HG02759 (cell line): ENCODE results near the gene MON1B.

Experiments
- ATAC-seq: cut with Tn5 transposase; IDR thresholded peaks from one replicate; pipeline ENCODE4 v1.9.1; 2021; ENCODE audit warnings: mild to moderate bottlenecking, moderate library complexity; ENCODE audit not compliant: unreplicated experiment

Gene MON1B

DNA sequence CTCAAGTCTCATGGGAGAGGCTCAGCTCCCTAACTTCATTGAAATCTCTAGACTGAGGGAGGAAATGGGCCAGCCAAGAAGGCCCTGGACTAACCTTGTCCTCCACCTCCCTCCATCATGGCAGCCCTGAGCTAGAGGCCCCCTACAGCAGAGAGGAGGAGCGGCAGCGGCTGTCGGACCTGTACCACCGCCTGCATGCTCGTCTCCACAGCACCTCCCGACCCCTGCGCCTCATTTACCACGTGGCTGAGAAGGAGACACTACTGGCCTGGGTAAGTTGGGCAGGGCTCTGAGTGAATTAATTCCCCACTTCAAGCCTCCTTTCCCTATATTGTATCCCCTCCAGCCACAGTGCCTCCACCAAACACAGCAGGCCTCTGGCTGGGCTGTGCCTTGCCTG is 4.4 kb downstream of the MON1B start:
- no peak for ATAC-seq

DNA sequence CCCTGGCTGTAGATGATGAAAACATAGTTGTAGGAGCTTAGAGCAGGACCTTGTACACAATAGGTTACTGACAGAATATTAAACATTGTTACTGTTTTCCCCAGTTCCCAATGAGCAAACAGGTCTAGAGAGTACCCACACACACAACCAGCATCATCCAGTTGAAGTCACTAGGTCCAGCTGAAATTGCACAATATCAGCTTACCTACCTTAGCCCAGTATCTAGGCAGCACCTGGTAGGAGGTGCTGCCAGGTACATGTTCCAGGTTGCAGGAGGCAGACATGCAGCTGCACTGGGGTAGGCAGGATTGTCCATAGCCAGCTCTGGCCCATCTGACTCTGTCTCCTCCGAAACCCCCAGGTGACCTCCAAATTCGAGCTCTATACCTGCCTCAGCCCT is 6.8 kb downstream of the MON1B start:
- ATAC-seq, result no peak

DNA sequence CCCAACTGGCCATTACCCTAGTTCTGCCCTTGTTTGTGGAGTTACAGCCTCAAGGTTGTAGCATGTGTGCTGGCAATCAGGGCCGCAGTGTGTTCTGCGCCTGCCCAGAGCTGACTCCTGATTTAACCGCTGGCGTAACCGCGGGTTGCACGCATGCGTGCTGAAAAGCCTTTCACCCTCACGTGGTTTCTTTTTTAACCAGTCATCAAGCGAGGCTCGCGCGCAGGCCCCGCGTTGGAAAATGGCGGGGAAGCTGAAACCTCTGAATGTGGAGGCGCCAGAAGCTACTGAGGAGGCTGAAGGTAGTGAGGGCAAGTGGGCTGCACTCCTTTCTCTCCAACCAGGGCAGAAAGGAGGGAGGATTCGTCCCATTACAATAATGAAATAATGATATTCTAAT is 8.2 kb downstream of the MON1B start, which contains the start of gene SYCE1L:
Gene SYCE1L, plus strand, starts transcription at position 198 of the 400 bp plus-strand sequence. Its CDS starts 44 bp downstream, at position 242.
- ATAC-seq, result no peak

DNA sequence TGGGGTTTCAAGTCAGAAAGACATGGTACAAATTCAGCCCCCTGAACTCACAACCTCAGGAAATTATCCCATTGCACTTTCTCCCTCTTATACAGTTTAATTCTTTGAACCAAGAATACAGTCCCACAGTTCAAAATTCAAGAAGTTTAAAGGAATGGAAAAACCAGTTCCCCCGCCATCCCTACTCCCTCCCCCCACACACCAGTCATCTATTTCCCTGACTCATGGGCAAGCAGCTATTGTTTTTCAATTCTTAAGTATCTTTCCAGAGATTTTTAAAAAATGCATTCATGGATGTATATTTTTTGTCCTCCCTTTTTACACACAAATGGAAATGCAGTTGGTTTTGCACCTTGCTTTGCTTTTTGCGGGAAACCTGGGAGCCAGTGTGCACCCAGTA is 15.5 kb downstream of the MON1B start:
- ATAC-seq, result no peak

DNA sequence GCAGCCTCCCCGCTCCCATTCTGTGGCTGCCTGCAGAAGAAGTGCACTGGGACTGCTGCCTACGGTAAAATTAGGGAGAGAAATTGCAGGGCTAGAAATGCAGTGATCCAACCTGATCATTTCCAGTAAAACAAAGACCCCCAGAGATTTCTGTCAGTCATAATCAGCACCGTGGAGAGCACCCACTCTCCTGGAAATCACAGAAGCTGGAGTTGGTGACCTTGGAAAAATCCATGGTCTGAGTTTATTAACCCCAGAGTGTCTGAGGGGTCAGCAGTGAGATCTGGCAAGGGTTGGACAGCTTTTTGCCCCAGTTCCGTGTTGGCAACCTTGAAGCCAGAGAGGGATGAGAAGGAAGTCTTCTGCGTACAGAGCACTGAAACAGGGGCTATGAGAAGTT is 16.0 kb downstream of the MON1B start:
- ATAC-seq, result no peak

DNA sequence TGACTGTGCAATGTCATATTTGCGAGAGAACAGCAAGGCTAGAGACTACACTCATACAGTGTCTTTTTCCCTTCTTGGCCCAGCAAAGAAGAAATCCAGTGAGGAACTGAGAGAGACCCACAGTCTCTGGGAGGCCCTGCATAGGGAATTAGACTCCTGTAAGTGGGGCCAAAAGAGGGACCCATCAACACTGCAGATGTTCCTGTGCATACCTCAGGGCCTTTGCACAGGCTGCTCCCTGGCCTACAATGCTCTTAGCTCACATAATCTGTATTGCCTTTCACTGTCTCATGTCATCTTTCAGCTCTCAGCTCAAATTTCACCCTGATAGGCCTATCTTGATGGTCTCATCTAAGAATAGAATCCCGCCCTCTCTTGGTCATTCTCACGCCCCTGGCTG is 17.4 kb downstream of the MON1B start:
- no peak for ATAC-seq

DNA sequence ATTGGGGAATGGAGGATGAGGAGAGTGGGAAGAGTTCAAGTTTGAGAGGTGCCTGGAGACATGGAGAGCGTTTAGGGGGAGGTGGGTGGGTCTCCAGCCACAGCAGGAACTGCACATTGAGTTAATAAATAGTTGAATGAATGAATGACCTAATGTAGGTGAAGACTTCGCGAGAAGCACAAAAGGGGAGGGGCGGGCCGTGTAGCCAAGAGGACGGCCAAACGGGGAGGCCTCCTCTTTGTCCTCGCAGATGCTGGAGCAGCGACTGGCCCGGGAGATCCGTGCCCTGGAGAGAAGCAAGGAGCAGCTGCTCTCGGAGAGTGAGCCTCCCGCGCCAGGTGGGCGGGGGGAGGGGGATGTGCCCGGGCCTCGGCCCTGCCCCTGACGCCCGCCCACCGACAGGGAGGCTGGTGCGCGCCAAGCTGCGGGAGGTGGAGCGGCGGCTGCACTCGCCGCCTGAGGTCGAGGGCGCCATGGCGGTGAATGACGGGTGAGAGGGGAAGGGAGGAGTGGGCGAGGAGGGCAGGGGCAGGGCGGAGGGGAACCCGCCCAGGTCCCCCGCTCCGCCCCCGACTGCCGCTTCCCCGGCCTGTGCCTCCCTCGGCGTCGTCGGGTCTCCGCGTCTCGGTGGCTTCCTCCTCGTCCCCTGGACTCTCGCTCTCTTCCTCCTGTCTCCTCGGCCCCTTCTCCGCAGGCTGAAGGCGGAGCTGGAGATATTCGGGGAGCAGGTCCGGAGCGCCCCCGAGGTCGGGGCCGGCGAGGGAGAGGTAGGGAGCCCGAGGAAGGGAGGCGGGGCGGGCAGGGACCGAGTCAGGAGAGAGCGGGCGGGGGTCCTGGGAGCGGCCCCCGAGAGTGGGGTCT is 21.1 kb downstream of the MON1B start:
- peak; percentile 77 for ATAC-seq

DNA sequence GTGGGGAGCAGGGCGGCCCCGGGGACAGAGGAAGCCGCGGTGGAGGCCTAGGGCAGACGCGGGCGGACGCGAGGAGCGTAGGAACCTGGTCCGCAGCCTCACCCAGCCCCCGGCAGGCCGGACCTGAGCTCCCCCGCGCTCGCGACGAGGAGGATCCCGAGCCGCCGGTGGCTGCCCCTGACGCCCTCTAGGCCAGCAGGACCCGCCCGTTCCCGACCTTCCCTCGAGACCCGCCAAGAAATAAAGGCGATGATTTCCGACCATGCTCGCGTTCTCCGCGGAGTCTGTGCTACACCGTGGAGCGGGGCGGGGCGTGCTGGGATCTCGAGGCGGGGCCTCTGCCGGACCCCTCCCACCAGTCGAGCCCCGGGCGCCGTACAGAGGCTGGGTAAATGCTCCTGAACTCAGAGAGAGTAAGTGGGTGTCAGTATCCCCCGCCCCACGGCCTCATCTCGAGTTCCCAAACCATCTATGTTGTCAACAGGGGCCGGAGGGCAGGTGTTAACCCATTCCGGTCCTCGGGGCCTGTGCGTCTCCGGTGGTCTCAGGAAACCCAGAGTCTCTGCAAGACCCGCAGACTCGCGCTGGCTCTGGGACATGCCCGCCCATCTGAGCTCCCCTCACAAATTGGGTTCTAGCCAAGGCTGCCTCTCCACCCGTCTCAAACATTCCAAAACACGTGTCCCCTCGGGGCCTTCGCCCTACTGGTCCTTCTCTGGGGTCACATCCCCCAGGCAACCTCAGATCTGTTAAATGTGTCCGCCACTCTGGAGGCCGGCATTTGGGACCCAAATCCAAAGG is 22.0 kb downstream of the MON1B start:
- peak; percentile 78 for ATAC-seq

DNA sequence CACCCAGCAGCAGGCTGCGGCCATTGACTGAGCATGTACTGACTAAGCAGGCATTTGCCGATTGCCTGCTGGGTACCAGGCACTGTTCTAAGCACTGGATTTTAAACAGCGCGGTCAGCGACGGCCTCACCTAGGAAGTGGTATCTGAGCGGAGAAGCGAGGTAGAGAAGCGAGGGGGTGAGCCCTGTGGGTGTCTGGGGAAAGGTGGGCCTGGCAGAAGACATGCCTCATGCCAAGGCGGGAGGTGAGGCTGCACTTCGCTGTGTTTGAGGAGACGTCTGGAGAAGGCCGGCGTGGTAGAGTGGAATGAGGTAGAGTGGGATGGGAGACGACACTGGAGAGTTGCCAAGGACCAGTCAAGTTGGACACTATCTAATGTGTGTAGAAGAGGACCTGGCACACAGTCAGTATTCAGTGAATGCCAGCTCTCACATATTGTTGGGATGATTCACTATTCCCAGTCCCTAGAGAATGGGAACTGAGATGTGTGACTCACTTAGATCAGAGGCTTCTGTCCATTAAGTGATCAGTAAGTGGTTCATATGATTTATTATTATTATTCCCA is 22.6 kb downstream of the MON1B start:
- ATAC-seq, result no peak

DNA sequence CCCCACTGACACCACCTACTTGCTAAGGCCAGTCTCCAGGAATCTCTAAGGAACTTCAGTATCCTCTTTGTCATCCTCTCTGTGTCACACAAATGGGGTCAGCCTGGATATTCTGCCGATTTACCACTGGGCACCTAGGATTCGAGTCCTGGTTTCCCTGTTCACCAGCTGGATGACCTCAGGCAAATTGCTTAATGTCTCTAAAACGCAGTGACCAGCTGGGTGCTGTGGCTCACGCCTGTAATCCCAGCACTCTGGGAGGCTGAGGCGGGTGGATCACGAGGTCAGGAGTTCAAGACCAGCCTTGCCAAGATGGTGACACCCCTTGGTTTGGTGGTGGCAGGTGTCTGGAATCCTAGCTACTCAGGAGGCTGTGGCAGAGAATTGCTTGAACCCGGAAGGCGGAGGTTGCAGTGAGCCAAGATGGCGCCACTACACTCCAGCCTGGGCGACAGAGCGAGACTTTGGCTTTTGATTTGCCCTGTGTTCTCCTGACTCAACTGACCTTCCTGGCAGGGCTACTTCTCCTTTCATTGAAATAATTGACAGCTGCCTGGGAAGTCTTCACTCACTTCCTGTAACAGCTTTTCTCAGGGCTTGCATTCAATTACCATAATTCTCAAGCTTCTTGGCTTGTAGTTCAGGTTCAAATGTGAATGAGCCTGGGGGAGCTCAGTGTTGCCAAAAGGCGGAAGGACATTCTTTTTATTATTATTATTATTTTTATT is 23.6 kb downstream of the MON1B start:
- ATAC-seq, result no peak

DNA sequence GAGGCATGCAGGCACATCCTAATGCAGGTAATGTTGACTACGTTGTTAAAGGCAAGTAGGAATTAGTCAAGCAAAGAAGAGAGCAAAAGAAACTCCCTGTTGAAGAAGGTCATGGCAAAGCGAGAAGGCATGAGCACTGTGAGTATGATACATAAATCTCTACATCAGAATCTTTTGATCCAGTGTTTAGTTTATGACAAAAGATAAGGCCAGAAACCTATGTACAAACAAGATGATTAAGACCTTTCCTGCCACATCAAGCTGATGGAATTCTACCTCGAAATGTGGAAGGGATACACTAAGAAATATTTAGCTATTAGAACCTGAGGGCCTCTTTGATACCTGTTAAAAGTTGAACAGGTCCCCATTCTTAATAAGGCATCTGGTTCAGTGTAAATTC is 28.4 kb downstream of the MON1B start:
- ATAC-seq, result no peak

DNA sequence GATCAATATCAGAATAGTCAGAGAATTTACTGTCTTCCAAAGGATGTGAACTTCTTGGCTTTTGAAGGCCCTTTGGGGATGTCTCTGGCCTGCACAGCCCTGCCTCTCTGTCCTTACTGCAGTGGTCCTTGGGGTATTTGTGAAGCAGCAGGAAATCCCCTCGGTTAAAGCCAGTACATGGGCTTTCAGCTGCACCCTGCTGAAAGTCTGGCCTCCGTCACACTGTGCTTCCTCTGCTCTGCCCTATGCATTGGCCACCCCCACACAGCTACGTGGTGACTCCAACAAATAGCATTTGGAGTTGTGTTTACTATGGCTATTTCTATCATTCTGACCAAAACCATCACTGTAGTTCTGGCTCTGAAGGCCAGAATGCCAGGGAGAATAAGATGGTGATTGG is 29.4 kb downstream of the MON1B start:
- peak; percentile 87 for ATAC-seq

DNA sequence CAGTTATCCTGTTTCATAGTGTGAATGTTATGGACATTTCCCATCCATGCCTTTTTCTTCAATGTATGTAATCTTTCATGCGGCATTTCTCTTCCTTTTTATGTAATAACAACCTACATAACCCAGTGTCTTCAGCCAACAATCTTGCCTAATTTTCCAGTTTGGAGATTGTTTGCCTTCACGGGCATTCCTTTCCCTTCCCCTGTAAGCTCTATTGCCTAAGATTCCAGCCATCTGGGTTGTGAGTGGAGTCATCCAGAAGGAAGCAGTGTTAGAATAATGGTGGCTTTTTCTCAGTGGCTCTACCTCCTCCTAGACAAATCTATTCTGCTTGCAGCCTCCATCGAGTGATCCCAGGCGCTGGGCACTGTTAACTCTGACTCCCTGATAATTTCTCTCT is 30.5 kb downstream of the MON1B start:
- no peak for ATAC-seq

DNA sequence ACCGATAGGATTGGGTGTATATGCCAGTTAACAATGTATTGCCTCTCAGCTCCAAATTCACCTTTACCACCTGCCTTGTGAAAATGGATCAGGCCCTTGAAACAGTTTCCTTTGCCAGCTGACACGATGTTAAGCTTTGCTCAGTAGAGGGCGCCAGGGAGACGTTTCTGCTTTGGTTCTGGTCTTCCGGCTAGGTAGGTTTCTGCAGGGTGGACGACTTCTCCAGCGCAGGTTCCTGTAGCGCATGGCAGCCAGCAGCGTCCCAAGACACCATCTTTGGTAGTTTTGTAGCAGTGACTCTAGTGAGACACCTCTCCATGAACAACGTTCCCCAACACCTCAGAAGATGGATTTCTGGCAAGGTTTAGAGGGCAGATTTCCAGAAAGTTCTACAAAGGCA is 32.2 kb downstream of the MON1B start:
- no peak for ATAC-seq

DNA sequence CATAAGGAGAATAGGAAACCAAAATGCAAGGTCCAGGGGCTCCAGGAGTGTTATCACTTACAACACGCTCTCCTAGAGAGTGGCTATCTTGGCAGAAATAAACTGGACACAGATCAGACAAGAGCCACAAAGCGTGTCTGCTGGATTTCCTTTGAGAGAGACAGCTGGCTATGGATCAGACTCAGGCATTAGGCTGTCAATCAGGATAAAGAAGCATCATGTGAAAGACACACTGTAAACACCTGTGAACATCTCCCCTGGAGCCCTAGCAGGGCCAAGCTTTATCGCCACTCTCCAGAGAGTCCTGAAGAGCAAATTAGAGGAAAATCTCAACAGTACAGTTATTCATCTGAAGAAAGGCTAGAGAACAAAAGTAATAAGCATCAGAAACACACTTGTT is 34.2 kb downstream of the MON1B start:
- ATAC-seq, result no peak

DNA sequence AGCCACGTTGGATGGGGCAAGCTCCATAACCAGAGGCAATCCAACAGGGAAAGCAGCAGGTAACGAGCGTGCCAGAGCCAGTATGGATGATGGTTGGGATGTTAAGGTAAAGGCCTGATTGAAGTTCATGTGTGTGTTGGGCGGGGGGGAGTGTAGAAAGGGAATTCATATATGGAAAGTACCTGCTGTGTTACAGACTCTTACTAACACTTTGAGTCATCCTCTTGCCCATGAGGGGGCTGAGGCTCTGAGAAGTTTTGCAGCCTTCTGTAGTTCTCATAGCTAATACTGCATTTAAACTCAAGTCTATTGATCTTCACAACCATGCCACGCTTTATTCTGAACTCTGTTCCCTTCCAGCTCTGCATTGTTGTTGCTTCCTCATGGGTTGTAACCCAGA is 36.8 kb downstream of the MON1B start:
- ATAC-seq, result peak; percentile 94

DNA sequence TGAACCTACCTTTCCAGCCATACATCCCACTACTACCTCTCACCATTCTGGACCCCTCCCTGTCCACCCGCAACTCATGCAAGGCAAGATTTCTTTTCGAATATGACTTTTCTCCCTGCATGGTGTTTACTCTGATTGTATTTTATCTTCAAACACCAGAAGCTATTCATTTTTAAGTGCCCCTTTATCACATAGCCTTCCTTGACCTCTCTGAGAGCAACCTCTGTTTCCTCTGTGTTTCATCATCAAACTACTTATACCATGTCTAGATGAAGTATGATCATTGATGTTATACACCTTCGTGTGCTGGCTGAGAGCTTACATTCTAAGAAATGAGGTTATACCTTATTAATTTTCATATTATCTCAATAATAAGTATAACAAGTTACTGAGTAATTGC is 40.1 kb downstream of the MON1B start:
- no peak for ATAC-seq

DNA sequence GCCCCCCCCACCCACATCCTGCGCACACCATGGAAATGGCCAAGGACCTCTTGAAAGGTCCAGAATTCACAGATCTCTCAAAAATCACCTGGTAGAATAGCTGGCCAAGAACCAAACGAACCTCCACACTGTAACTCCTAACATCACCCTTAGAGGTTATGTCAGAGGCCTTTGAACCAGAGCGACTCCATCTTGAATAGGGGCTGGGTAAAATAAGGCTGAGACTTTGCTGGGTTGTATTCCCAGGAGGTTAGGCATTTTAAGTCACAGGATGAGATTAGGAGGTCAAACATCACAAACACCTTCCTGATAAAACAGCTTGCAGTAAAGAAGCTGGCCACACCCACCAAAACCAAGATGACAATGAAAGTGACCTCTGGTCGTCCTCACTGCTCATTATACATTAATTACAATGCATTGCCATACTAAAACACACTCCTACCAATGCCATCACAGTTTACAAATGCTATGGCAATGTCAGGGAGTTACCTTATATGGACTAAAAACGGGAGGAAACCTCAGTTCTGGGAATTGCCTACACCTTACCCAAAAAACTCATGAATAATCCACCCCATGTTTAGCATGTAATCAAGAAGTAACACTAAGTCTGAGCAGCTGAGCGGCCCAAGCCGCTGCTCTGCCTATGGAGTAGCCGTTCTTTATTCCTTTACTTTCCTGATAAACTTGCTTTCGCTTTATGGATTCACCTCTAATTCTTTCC is 43.0 kb downstream of the MON1B start:
- no peak for ATAC-seq

DNA sequence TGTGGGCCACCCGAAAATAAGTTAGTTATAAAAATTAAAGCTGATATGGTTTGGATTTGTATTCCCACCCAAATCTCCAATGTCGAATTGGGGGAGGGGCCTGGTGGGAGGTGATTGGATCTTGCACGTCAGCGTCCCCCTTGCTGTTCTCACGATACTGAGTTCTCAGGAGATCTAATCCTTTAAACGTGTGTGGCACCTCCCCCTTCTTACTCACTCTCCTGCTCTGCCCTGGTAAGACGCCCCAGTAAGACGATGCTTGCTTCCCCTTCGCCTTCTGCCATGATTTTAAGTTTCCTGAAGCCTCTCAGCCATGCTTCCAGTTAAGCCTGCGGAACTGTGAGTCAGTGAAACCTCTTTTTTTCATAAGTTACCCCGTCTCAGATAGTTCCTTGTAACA is 43.6 kb downstream of the MON1B start:
- ATAC-seq, result no peak

DNA sequence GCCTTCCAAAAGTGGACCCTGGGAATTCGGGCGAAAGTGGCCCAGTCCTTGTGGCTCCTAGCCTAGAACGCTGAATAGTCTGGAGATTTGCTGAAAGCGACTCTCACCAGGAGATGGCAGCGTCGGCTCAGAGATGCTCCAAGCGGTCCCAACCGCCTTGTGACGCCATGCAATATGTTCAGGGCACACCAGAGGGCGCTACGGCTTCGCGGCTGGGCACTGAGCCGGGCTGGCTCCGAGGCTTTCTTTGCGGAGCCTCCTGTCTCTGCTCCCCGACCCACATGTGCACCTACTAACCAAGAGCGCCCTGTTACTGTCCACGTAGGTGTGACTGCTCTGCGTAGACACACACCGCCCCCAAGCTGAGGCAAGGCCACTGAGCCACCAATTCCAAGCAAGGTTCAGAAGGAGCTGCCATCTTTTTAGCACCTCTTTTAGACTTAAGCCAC is 45.1 kb downstream of the MON1B start:
- ATAC-seq, result peak; percentile 99
